ENCODE results near the gene CGREF1. TPM values are rescaled to one million over a fixed set of nuclear protein-coding genes. Genes with fewer than 3 reads are reported as not detected.

The CGREF1 gene
- total RNA-seq, 1 donor from 2014 or later = 4.6 TPM

GRCh38 chr2:27089111-27089954 lies 29.6 kb downstream of the CGREF1 start:
- no peak for DNase-seq (ENCODE audit: low read depth, low spot score)

DNA sequence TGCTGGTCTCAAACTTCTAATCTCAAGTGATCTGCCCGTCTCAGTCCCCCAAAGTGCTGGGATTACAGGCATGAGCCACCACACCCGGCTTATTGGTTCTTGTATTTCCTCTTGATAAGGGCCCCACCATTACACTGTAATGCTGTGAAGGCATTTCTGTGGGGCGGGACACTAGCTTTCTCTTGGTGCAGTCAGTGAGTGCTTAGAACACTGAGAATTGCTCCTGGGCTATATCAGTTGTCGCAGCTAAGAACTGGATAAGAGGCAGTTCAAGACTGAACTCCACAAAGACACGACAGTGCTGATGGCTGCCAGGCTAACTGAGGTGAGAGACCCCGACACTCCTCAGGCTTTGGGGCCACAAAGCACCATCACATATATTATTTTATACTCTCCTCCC lies 30.3 kb downstream of the CGREF1 start:
- DNase-seq (ENCODE audit: low read depth, low spot score) = no peak

DNA sequence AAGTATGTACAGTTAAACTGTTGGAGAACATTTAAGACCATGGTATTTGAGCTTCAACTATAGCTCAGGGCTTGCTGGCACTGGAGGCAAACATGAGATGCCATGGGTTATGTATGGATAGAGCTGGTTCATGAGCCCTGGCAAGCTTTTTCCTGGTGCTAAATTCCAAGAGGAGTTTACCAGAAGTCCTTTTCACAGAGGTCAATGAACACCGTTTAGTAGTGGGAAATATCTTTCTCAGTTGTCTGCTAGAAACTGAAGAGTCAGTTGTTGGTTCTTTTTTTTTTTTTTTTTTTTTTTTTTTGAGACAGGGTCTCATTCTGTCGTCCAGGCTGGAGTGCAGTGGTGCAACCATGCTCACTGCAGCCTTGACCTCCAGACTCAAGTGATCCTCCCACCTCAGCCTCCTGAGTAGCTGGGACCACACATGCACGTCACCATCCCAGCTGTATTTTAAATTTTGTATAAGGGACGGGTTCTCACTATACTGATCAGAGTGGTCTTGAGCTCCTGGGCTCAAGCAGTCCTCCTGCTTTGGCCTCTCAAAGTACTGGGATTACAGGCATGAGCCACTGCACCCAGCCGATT lies 31.0 kb downstream of the CGREF1 start:
- DNase-seq (ENCODE audit: low read depth, low spot score) = no peak

DNA sequence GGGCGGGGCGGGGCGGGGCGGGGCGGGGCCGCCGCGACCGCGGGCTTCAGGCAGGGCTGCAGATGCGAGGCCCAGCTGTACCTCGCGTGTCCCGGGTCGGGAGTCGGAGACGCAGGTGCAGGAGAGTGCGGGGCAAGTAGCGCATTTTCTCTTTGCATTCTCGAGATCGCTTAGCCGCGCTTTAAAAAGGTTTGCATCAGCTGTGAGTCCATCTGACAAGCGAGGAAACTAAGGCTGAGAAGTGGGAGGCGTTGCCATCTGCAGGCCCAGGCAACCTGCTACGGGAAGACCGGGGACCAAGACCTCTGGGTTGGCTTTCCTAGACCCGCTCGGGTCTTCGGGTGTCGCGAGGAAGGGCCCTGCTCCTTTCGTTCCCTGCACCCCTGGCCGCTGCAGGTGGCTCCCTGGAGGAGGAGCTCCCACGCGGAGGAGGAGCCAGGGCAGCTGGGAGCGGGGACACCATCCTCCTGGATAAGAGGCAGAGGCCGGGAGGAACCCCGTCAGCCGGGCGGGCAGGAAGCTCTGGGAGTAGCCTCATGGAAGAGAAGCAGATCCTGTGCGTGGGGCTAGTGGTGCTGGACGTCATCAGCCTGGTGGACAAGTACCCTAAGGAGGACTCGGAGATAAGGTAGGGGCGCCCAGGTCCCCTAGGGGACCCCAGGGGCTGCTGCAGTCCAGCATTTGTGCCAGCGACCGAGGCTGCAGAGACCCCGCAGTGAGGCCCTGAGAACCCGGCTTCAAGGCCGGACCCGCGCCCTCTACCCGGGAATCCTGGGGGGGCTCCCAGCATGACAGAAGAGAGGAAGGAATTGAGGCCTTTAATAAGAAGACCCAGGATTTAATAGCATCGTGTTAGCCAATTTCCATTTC lies 32.0 kb downstream of the CGREF1 start, which contains the start of gene KHK:
KHK (plus strand) TSS at position 49 of the 870 bp plus-strand sequence; CDS start at position 537, 488 bp downstream.
- no peak for DNase-seq (ENCODE audit: low read depth, low spot score)

- peak; percentile 65 for DNase-seq (ENCODE audit: low read depth, low spot score)
Measured at GRCh38 chr2:27086090-27086723, 32.7 kb downstream of the CGREF1 start.

GRCh38 chr2:27085673-27086089 lies 33.2 kb downstream of the CGREF1 start:
- no peak for DNase-seq (ENCODE audit: low read depth, low spot score)

DNA sequence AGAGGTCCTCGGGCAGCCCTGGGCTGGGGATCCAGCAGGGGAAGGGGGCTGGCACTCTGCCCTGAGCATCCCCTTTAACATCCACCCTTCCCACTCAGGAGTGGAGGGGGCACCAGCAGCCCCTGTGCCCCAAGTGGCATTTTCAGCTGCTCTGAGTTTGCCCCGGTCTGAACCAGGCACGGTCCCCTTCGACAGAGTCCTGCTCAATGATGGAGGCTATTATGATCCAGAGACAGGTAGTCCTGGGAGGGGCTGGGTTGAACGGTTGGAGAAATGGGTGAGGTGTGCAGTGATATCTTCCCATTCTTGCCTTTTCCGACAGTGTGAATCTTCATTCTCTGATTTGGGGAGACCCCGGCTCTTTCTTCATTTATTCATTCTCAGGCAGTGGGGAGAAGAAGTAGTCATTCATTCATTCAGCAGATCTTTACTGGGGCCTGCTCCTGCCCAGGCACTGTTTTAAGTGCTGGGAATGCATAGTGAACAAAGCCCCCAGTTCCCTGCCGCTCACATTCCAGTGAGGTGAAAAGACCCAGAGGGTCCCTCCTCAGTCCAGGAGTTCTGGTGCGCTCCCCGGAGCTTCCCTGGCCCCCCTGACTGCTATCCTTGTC lies 33.8 kb downstream of the CGREF1 start:
- no peak for DNase-seq (ENCODE audit: low read depth, low spot score)

DNA sequence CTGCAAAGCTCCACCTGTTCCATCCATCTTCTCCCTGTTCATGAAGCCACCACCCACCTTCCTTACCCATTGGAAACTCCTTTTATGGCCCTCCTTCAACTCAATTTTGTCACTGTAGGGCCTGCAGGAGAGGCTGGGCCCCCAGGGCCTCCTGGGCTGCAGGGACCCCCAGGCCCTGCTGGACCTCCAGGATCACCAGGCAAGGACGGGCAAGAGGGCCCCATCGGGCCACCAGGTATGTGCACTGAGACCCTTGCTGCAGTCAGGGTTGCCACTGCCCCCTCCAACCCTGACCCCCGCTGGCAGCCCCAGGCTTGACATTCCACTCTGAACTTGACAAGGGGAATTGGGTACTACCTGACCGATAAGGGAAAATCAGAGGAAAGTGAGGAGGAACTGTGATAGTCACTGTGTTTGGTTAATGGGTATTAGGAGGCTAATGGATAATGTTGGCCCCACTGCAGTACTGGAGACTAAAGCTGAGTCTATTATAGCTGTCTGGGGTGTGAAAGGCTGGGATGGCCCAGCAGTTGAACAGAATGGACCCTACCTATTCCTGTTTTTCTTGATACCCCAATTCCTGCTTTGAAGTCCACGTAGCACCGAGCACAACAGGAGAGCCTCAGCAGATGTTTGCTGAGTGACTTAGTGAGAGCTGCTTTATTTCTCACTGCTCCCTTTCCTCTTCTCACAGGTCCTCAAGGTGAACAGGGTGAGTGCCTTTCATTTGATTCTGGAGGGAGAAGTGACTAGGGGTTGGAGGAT lies 34.4 kb downstream of the CGREF1 start:
- no peak for DNase-seq (ENCODE audit: low read depth, low spot score)

- no peak for DNase-seq (ENCODE audit: low read depth, low spot score)
Measured at GRCh38 chr2:27083410-27084296, 35.3 kb downstream of the CGREF1 start.

GRCh38 chr2:27082773-27083409 lies 36.0 kb downstream of the CGREF1 start:
- DNase-seq (ENCODE audit: low read depth, low spot score) = no peak

DNA sequence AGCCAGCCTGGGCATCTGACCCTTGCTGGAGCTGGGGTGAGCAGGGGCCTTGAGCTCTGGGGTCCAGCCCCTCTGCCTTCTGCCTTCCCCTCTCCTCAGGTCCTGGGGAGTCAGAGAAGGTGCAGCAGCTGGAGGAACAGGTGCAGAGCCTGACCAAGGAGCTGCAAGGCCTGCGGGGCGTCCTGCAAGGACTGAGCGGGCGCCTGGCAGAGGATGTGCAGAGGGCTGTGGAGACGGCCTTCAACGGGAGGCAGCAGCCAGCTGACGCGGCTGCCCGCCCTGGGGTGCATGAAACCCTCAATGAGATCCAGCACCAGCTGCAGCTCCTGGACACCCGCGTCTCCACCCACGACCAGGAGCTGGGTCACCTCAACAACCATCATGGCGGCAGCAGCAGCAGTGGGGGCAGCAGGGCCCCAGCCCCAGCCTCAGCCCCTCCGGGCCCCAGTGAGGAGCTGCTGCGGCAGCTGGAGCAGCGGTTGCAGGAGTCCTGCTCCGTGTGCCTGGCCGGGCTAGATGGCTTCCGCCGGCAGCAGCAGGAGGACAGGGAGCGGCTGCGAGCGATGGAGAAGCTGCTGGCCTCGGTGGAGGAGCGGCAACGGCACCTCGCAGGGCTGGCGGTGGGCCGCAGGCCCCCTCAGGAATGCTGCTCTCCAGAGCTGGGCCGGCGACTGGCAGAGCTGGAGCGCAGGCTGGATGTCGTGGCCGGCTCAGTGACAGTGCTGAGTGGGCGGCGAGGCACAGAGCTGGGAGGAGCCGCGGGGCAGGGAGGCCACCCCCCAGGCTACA lies 36.8 kb downstream of the CGREF1 start:
- DNase-seq (ENCODE audit: low read depth, low spot score) = no peak

- no peak for DNase-seq (ENCODE audit: low read depth, low spot score)
Measured at GRCh38 chr2:27080603-27080936, 38.4 kb downstream of the CGREF1 start.

GRCh38 chr2:27080140-27080469 lies 38.8 kb downstream of the CGREF1 start:
- no peak for DNase-seq (ENCODE audit: low read depth, low spot score)

- DNase-seq (ENCODE audit: low read depth, low spot score) = no peak
Measured at GRCh38 chr2:27079233-27080139, 39.4 kb downstream of the CGREF1 start.

- no peak for DNase-seq (ENCODE audit: low read depth, low spot score)
Measured at GRCh38 chr2:27078267-27079194, 40.4 kb downstream of the CGREF1 start, which contains the start of gene EMILIN1. Gene EMILIN1 (plus strand): TSS chr2:27078615. CDS start chr2:27079066, 451 bp downstream.

- no peak for DNase-seq (ENCODE audit: low read depth, low spot score)
Measured at GRCh38 chr2:27077231-27077630, 41.7 kb downstream of the CGREF1 start.
